22Rv1 (cell line): ENCODE results near the gene GBE1.

Experiments
- ZFX ChIP-seq: fragments of 450-650 bp; IDR thresholded peaks from 2 replicates; pipeline ENCODE4 v1.6.1; 2017; ENCODE audit warnings: antibody characterized with exemption, borderline replicate concordance
- TF ChIP-seq, protein P1 (sequence below): fragments of 450-650 bp; IDR thresholded peaks from 2 replicates; pipeline ENCODE4 v1.5.1; 2017; ENCODE audit warnings: mild to moderate bottlenecking

DNA sequence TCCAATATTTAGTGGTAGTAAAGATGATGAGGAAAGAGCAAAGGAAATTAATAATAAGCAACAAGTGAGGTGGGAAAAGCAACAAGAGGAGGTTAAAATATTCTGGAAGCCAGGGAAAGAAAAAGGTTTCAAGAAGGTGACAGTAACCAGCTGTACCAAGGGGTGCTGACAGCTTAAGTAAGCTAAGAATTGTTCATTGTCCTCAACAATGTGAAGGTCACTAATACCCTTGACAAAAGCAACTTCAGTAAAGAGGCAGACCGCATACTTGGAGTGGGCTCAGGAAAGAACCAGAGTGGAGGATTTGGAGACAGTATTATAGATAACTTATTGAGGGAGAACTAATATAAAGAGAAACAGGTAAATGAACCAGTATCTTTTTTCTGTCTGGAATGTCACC is 116.2 kb downstream of the GBE1 start:
- TF ChIP-seq, protein P1, sequence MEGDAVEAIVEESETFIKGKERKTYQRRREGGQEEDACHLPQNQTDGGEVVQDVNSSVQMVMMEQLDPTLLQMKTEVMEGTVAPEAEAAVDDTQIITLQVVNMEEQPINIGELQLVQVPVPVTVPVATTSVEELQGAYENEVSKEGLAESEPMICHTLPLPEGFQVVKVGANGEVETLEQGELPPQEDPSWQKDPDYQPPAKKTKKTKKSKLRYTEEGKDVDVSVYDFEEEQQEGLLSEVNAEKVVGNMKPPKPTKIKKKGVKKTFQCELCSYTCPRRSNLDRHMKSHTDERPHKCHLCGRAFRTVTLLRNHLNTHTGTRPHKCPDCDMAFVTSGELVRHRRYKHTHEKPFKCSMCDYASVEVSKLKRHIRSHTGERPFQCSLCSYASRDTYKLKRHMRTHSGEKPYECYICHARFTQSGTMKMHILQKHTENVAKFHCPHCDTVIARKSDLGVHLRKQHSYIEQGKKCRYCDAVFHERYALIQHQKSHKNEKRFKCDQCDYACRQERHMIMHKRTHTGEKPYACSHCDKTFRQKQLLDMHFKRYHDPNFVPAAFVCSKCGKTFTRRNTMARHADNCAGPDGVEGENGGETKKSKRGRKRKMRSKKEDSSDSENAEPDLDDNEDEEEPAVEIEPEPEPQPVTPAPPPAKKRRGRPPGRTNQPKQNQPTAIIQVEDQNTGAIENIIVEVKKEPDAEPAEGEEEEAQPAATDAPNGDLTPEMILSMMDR: no peak
- no peak for TF ChIP-seq ZFX
